SH-SY5Y (cell line): ENCODE data around the gene ANAPC15.

Source experiments
- GATA2 ChIP-seq: IDR thresholded peaks from 2 replicates; pipeline ENCODE4 v1.6.1; 2011; ENCODE audit warnings: mild to moderate bottlenecking, low read depth, low read length
- GATA3 ChIP-seq: IDR thresholded peaks from 2 replicates; pipeline ENCODE4 v1.6.1; 2011; ENCODE audit warnings: low read depth, mild to moderate bottlenecking, low read length, moderate library complexity

ANAPC15 gene

DNA sequence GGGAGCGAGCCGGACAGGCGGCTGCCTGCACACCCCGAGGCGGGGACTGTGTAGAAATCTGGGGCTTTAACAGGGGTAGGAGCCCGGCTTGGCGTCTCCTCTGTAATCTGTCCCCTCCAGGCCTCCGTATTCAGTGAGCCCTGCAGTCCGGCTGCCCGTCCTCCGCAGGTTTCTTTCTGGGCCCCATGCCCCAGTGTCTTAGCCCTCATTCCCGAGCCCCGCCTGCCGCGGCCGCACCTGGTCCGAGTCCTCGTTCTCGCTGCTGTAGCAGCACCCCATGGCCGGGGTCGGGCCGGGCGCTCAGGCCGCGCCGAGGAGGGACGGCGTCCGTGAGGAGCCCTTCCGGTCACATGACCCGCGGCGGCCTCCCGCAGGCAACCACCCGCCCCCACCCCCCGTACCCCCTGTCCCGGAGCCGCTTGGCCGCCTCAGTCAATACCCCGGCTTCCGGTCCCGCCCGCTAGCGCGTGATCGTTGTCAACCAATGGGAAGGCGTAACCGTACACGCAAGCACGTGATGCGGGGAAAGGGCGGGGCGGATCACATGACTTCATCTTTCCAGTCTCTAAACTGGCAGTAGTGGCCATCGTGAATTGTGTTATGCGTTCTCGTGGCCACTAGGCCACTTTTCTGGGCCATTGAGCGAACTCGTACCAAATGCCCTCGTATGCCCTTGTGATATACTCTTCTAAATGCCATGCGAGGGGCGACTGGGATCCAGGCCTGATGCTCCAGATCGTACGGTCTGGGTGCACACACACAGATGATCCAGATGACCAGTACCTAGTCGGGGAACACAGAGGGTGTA lies 9.3 kb downstream of the ANAPC15 start, which contains the start of gene LAMTOR1:
TSS of gene LAMTOR1 (minus strand) at position 352 of the 808 bp plus-strand sequence. CDS start at position 279, 73 bp downstream.
- no peak for TF ChIP-seq GATA3
- TF ChIP-seq GATA2 = no peak

GRCh38 chr11:72102631-72102945 lies 9.9 kb downstream of the ANAPC15 start:
- TF ChIP-seq GATA3 (no peak), GATA2 (no peak)

DNA sequence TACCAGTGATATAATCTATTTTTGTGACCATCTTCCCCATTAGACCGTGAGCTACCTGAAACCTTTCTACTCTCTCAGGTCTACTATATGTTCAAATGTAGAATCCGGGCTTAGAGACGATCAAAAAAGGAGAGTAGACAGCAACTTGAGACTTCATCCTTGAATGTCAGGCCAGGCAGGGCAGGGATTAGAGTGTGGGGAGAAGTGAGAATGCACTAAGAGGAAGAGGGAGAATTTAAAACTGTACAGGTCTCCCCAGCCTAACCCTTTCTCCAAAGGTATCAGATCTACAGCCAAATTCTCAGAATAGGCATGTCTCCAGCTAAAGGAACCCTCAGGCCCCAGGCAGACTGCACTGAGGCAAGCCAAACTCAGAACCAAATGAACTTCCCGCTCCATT lies 10.3 kb downstream of the ANAPC15 start:
- TF ChIP-seq GATA2 = no peak
- no peak for TF ChIP-seq GATA3

DNA sequence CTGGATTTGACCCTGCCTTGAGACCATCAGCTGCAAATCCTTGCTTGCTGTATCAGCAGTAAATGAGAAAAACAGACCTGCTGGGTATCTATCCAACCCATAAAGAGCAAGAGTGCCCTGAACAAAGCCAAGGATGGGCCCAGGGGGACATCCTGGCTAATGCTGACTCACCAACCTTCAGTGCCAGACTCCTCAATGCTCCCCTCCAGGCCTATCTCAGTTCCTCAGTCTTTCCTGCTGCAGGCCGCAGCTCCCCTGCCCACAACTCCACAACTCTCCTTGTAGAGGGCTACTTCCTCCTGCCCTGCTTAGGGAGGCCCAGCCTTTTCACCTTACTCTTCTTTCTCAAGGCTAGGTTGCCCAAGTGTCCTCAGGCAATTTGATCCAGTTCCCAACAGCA lies 12.0 kb downstream of the ANAPC15 start:
- TF ChIP-seq GATA3 (no peak), GATA2 (no peak)

- TF ChIP-seq GATA3 (no peak), GATA2 (no peak)
Measured at GRCh38 chr11:72100009-72100408, 12.5 kb downstream of the ANAPC15 start.

DNA sequence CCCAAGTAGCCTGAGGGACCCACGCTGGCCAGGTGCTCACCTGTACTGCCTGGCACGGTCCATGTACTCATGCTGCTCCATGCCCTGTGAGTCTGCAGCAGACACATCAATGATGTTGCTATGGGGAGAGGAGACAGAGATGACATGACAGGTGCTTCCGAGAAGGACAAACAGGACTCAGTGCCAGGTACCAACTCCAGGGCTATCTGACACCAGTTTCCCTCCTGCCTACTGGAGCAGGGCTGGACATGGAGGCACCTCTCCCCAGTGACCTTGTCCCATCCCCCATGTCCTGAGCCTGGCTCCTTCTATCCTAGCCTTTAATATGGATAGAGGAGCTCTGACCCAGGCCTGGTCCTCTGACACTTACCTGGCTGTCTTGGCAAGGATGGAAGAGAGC lies 13.8 kb downstream of the ANAPC15 start:
- TF ChIP-seq GATA3 (no peak), GATA2 (no peak)

DNA sequence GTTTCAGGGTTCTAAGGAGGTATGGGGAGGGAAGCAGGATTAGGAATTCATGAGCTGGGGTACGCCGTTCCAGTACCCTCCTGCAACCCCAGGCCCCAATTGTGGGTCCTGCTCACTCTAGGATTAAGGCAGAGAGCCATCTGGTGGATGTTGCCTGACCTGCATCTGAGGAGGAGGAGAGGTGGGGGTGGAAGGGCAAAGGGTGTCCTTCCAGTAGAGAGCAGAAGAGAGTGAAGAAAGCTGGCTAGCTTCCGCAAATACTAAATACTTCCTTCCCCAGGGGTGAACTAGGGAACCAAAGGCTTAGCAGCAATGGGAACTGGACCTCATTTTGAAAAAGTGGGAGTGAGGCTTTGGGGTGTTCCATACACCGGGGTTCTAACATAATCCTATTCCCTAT lies 21.2 kb downstream of the ANAPC15 start:
- TF ChIP-seq GATA2 = no peak
- no peak for TF ChIP-seq GATA3

DNA sequence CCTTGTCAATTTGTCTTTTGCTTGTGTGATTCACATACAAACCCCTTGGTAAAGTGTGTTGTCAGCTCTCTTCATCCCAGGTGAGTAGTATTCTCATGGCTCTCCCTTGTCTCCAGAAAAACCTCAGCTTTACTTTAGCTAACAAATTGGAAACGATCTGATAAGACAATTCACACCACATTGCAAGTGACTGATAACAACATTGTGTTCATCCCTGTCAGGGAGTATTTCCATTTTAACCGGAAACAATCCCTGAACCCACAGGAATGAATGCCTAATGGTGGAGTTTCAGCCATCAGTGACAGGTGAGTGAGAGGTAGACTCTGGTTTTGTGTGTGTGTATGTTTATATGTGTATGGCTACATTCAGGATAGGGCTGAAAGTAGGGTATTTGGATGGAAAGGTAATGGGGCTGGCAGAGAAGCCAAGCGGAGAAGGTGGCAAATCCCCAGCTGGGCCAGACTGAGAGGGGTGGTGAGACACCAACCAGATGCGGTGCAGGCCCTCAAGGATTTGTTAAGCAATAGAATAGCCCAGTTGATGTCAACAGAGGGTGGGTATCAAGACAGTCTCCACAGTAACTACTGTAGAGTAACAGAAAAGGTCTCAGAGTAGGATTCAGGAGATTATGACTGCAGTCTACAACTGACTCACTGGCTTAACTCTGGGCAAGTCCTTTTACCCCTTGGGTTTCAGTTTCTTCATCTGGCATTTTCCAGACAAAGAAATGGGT lies 24.3 kb downstream of the ANAPC15 start:
- TF ChIP-seq GATA2 = no peak
- TF ChIP-seq GATA3 = no peak

DNA sequence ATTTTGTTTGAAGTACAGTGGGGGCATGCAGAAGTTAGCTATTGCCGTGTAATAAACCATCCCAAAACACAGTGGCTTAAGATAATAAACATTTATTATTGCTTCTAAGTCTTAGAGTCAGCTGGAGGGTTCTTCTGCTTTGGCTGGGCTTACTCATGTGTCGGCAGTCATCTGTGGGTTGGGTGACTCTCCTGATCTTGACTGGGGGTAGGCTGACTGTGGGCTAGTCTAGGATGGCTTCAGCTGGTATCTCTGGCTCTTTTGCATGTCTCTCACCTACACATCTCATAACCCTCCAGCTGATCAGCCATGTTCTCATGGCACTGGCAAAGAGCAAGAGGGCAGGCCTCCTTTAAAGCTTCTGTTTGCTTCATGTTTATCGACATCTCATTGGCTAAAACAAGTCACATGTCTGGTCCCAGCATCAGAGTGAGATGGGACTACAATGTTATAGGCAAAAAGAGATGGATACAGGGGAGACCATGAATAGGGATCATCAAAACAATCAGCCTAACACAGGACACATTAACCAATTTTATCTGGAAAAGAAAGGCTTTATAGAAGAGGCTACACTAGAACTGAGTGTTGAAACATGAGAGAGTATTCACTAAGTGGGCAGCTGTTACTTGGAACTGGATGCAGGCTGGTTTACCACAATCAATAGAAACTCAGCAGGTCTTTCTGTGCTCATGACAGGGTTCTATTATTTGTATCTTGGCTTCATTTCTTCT lies 26.7 kb downstream of the ANAPC15 start:
- TF ChIP-seq GATA3 (no peak), GATA2 (no peak)

GRCh38 chr11:72084965-72085364 lies 27.5 kb downstream of the ANAPC15 start:
- TF ChIP-seq GATA3 (no peak), GATA2 (peak; percentile 68)

DNA sequence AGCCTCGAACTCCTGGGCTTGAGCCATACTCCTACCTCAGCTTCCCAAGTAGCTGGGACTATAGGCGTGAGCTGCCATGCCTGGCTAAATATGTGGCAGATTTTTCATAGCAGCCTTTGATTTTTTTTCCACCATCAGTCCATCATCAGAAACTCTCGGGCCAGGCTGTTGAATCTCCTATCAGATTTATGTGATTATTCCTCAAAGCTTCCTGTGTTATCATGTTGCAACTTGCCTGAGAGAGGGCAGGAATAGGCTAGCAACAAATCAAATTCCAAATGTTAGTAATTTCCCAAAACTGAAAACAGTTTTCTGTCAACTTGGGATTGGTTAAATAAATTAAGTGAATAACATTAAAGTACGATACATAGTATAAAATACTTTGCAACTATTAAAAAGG lies 28.4 kb downstream of the ANAPC15 start:
- TF ChIP-seq GATA3 (no peak), GATA2 (no peak)

DNA sequence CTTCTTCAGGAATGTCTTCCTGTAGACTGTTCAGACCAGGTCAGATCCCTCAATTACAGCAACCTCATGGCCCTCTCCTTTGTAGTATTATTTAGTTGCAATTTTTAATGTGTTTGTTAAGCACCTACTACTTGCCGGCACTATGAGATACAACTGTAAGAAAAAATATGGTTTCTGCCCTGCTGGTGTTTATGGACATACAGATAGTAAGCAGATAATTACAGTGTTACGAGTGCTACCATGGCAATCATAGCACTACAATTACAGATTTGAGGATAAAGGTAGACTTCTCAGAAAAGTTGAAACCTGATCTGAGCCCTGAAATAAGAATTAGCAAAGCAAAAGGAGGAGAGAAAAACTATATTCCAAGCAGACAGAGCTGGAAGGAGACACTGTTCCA lies 29.1 kb downstream of the ANAPC15 start:
- TF ChIP-seq GATA2 (no peak), GATA3 (no peak)

GRCh38 chr11:72081821-72082453 lies 30.6 kb downstream of the ANAPC15 start:
- no peak for TF ChIP-seq GATA3
- no peak for TF ChIP-seq GATA2

GRCh38 chr11:72081184-72081644 lies 31.3 kb downstream of the ANAPC15 start:
- TF ChIP-seq GATA2 = no peak
- TF ChIP-seq GATA3 = no peak

DNA sequence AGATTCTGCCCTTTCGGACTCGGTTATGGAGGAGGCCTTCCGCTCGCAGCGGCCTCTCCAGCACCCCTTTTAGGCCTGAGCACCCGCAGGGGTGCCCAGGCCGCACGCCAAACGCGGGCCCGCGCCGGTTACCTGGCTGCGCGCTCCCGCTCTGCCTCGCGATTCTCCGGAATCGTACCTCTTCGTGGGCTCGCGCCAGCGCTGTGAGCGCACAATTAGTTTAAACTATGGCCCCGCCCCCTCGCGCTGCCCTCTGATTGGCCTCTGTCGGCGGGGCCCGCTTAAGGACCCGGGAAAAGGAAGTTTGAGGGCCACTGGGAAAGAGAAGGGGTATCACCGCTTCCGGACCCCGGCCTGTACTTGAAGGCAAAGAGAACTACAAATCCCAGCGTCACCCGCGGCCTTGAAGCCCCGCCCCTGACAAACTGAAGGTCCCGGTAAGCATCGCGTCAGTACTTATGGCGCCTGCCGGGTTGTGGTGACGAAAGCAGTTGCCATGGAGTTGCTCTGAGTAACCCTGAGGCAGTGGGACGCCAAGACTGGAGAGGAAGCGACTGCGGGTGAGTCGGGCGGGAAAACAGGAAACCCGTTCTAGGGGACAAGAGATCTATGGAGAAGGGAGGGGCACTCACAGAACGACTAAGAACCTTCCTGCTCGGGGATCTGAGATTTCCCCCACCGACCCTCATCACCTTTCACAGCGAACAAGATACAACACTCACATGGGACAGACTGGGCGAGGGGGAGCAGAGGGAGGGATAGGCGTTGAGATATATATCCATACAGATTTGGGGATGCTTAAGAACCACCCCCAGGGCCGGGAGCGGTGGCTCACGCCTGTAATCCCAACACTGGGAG lies 31.9 kb downstream of the ANAPC15 start, which contains the start of the genes LRRC51 and NUMA1:
TSS of gene LRRC51 (plus strand) at position 525 of the 858 bp plus-strand sequence. CDS start 8,234 bp downstream, outside the sequence.
TSS of gene NUMA1 (minus strand) at position 217 of the 858 bp plus-strand sequence. CDS start 44,599 bp downstream, outside the sequence.
- no peak for TF ChIP-seq GATA3
- TF ChIP-seq GATA2 = no peak
